ENCODE results near the gene FAM153A.
"Not testable (repeated sequence)": the region's sequence is repeated elsewhere in the genome, so short reads cannot be mapped to it uniquely, and the experiment has no call there.

DNA sequence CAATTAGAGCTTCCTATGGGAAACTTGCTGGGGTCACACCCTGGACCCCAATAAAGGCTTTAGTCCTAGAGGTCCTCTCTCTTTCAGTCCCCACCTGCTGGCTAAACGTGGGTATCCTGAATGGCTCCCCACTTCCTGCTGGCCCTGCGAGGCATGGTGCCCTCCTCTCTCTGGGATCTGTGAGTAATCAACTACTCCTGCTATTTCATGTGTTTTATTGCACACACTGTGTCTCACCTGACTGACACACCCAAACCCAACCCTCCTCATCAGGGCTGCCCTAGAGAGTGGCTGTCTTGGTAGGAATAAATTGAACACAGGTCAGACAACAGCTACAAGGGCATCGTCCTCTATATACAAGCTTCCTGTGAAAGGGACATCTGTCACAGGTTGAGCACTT lies 39.8 kb upstream of the FAM153A start:
- TF ChIP-seq POLR2AphosphoS5 (IDR thresholded peaks at IDR 0.05; ENCODE audit: low read depth, low read length); RAD21 (CRISPR knock-in tag; IDR thresholded peaks at IDR 0.05): not testable (repeated sequence)
- TF ChIP-seq, protein P1, sequence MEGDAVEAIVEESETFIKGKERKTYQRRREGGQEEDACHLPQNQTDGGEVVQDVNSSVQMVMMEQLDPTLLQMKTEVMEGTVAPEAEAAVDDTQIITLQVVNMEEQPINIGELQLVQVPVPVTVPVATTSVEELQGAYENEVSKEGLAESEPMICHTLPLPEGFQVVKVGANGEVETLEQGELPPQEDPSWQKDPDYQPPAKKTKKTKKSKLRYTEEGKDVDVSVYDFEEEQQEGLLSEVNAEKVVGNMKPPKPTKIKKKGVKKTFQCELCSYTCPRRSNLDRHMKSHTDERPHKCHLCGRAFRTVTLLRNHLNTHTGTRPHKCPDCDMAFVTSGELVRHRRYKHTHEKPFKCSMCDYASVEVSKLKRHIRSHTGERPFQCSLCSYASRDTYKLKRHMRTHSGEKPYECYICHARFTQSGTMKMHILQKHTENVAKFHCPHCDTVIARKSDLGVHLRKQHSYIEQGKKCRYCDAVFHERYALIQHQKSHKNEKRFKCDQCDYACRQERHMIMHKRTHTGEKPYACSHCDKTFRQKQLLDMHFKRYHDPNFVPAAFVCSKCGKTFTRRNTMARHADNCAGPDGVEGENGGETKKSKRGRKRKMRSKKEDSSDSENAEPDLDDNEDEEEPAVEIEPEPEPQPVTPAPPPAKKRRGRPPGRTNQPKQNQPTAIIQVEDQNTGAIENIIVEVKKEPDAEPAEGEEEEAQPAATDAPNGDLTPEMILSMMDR (CRISPR knock-in tag; IDR thresholded peaks at IDR 0.05) = not testable (repeated sequence)

Data from HepG2 (cell line).